HepG2 (cell line): ENCODE results near the gene APEX1. TPM values are rescaled to one million over a fixed set of nuclear protein-coding genes. Genes with fewer than 3 reads are reported as not detected.
A peak's percentile ranks its signal among the peaks of the same experiment; 100 is the strongest.

Experiments used
- ATRX ChIP-seq: sonication (generic); formaldehyde crosslinking; IDR thresholded peaks from 2 replicates; pipeline ENCODE4 v1.4.0; 2020; ENCODE audit warnings: missing genetic modification reagents, borderline replicate concordance
- ERF ChIP-seq: IDR thresholded peaks from 2 replicates; pipeline ENCODE4 v1.6.1; 2018; ENCODE audit warnings: missing biosample characterization, missing genetic modification reagents
- GATAD1 ChIP-seq: IDR thresholded peaks from 2 replicates; pipeline ENCODE4 v1.6.1; 2016; ENCODE audit warnings: missing genetic modification reagents, missing compliant biosample characterization
- GLI4 ChIP-seq: sonication (generic); formaldehyde crosslinking; IDR thresholded peaks from 2 replicates; pipeline ENCODE4 v1.5.1; 2020; ENCODE audit warnings: missing genetic modification reagents, mild to moderate bottlenecking, moderate library complexity, borderline replicate concordance
- MED1 ChIP-seq: sonication (generic); formaldehyde crosslinking; IDR thresholded peaks from 2 replicates; pipeline ENCODE4 v1.4.0; 2020; ENCODE audit warnings: missing genetic modification reagents
- MEF2D ChIP-seq: sonication (generic); formaldehyde crosslinking; IDR thresholded peaks from 2 replicates; pipeline ENCODE4 v1.5.1; 2020; ENCODE audit warnings: mild to moderate bottlenecking, missing genetic modification reagents
- PTBP1 ChIP-seq: fragments of 200-400 bp; formaldehyde crosslinking; IDR thresholded peaks from 2 replicates; pipeline ENCODE4 v1.6.1; 2018; ENCODE audit warnings: low read length, low read depth; ENCODE audit not compliant: poor library complexity, severe bottlenecking
- RERE ChIP-seq: IDR thresholded peaks from 2 replicates; pipeline ENCODE4 v1.6.1; 2016; ENCODE audit warnings: low read depth, missing genetic modification reagents, missing compliant biosample characterization
- RFX1 ChIP-seq: fragments of 450-650 bp; IDR thresholded peaks from 2 replicates; pipeline ENCODE4 v1.6.1; 2017
- STAG1 ChIP-seq: sonication (generic); formaldehyde crosslinking; IDR thresholded peaks from 2 replicates; pipeline ENCODE4 v1.4.0; 2020; ENCODE audit warnings: missing genetic modification reagents
- ZNF280D ChIP-seq: sonication (generic); formaldehyde crosslinking; IDR thresholded peaks from 2 replicates; pipeline ENCODE4 v1.5.1; 2020; ENCODE audit warnings: mild to moderate bottlenecking, missing genetic modification reagents
- ZNF333 ChIP-seq: sonication (generic); formaldehyde crosslinking; IDR thresholded peaks from 2 replicates; pipeline ENCODE4 v1.4.0; 2020; ENCODE audit warnings: mild to moderate bottlenecking, missing genetic modification reagents, borderline replicate concordance
- ZNF44 ChIP-seq: sonication (generic); formaldehyde crosslinking; IDR thresholded peaks from 2 replicates; pipeline ENCODE4 v1.5.1; 2020; ENCODE audit warnings: mild to moderate bottlenecking, missing genetic modification reagents
- polyA plus RNA-seq, 8 experiments: library from polyadenylated mRNA; depleted of rRNA in 3 of 8; stranded (reverse) in 7 of 8; unstranded in 1 of 8; fragments of >200 nt; fragmentation: Illumina TruSeq in 4 of 8; extraction: Trizol in 4 of 8; gene quantifications; 2 replicates each; pipeline versions ENCODE4 v1.2.1 to v1.2.3, GENCODE V29; 2011 to 2016; ENCODE audit warnings: low read depth in 4 of 8, missing spikeins in 1 of 8, mixed read lengths in 1 of 8; ENCODE audit not compliant: insufficient read depth in 1 of 8
- total RNA-seq, 5 experiments: library from RNA; depleted of rRNA; stranded (reverse); fragments of >200 nt; fragmentation: Illumina TruSeq; extraction: Trizol; gene quantifications; 2 replicates each; pipeline ENCODE4 v1.2.3, GENCODE V29; 2016; ENCODE audit warnings: low read depth in 1 of 5
- TF ChIP-seq, protein P1 (sequence below): sonication (generic); formaldehyde crosslinking; IDR thresholded peaks from 2 replicates; pipeline ENCODE4 v1.5.1; 2020; ENCODE audit warnings: missing genetic modification reagents, mild to moderate bottlenecking, borderline replicate concordance
- TF ChIP-seq, protein P2 (sequence below): sonication (generic); formaldehyde crosslinking; IDR thresholded peaks from 2 replicates; pipeline ENCODE4 v1.4.0; 2020; ENCODE audit warnings: missing genetic modification reagents, borderline replicate concordance

APEX1 gene
- total and polyA plus RNA-seq, 2 of the 13 experiments (the other 11 are each of a cell fraction or from before 2014, with no cell fraction given): 171 to 405 TPM

GRCh38 chr14:20415782-20416206, 39.2 kb upstream of the APEX1 start (continued):
- no peak for TF ChIP-seq ZNF280D
- TF ChIP-seq ZNF44: no peak
- TF ChIP-seq MEF2D (CRISPR knock-in tag): no peak
- TF ChIP-seq ERF (CRISPR knock-in tag): peak; percentile 60; the same call in 1 of the 2 replicates
- TF ChIP-seq, protein P1, sequence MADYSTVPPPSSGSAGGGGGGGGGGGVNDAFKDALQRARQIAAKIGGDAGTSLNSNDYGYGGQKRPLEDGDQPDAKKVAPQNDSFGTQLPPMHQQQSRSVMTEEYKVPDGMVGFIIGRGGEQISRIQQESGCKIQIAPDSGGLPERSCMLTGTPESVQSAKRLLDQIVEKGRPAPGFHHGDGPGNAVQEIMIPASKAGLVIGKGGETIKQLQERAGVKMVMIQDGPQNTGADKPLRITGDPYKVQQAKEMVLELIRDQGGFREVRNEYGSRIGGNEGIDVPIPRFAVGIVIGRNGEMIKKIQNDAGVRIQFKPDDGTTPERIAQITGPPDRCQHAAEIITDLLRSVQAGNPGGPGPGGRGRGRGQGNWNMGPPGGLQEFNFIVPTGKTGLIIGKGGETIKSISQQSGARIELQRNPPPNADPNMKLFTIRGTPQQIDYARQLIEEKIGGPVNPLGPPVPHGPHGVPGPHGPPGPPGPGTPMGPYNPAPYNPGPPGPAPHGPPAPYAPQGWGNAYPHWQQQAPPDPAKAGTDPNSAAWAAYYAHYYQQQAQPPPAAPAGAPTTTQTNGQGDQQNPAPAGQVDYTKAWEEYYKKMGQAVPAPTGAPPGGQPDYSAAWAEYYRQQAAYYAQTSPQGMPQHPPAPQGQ (CRISPR knock-in tag): 0 out of 2 replicates have a peak, but pooled peaks have one; percentile 25
- 0 out of 2 replicates have a peak, but pooled peaks have one; percentile 19 for TF ChIP-seq GATAD1 (CRISPR knock-in tag)
- TF ChIP-seq ZNF333 (CRISPR knock-in tag): no peak
- TF ChIP-seq PTBP1: no peak
- 0 out of 2 replicates have a peak, but pooled peaks have one; percentile 16 for TF ChIP-seq MED1 (CRISPR knock-in tag)
- no peak for TF ChIP-seq RFX1
- TF ChIP-seq ATRX (CRISPR knock-in tag): no peak
- peak; percentile 71 for TF ChIP-seq STAG1 (CRISPR knock-in tag)
- TF ChIP-seq RERE (CRISPR knock-in tag): no peak
- TF ChIP-seq, protein P2, sequence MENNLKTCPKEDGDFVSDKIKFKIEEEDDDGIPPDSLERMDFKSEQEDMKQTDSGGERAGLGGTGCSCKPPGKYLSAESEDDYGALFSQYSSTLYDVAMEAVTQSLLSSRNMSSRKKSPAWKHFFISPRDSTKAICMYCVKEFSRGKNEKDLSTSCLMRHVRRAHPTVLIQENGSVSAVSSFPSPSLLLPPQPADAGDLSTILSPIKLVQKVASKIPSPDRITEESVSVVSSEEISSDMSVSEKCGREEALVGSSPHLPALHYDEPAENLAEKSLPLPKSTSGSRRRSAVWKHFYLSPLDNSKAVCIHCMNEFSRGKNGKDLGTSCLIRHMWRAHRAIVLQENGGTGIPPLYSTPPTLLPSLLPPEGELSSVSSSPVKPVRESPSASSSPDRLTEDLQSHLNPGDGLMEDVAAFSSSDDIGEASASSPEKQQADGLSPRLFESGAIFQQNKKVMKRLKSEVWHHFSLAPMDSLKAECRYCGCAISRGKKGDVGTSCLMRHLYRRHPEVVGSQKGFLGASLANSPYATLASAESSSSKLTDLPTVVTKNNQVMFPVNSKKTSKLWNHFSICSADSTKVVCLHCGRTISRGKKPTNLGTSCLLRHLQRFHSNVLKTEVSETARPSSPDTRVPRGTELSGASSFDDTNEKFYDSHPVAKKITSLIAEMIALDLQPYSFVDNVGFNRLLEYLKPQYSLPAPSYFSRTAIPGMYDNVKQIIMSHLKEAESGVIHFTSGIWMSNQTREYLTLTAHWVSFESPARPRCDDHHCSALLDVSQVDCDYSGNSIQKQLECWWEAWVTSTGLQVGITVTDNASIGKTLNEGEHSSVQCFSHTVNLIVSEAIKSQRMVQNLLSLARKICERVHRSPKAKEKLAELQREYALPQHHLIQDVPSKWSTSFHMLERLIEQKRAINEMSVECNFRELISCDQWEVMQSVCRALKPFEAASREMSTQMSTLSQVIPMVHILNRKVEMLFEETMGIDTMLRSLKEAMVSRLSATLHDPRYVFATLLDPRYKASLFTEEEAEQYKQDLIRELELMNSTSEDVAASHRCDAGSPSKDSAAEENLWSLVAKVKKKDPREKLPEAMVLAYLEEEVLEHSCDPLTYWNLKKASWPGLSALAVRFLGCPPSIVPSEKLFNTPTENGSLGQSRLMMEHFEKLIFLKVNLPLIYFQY (CRISPR knock-in tag): 0 out of 2 replicates have a peak, but pooled peaks have one; percentile 46
- no peak for TF ChIP-seq GLI4
